ENCODE measurements around the gene ATP2B3.
A peak's percentile ranks its signal among the peaks of the same experiment; 100 is the strongest.

Gene ATP2B3

DNA sequence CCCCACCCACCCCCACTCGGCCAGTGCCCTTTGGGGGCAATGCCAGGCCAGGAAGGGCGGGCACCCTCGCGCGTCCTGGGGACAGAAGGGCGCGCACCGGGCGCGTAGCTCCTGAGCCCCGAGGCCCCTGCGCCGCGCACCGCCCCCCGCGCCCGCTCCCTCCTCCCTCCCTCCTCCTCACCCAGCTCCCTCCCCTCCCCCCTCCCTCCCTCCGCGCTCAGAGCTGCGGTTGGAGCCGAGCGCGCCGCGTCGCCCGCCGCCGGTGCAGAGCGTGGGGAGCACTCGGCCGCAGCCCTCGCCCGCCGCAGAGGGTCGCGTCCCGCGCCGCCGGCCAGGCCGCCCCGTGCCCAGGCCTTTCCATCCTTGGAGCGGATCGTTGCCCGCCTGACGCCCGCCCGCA, at the start of gene ATP2B3:
Gene ATP2B3 (plus strand): TSS at position 220 of the 400 bp plus-strand sequence. CDS start 18,606 bp downstream, outside the sequence.
- Histone ChIP-seq H3K9ac (ENCODE audit: insufficient read length) (peak within 1 kb of the TSS; percentile 32), H3K9me3 (ENCODE audit: low read depth, low read length) (no peaks in the 10 kb centered on the region), H3K4me3 (peak within 1 kb of the TSS; percentile 76), H3K27ac (no peak within 1 kb of the TSS), H3K36me3 (ENCODE audit: insufficient read depth, low read length) (no peaks in the 10 kb centered on the region)
- DNase-seq (ENCODE audit: low read depth, low spot score): no peak
- TF ChIP-seq POLR2AphosphoS5 (IDR thresholded peaks at IDR 0.05; ENCODE audit: borderline replicate concordance, low read depth, low read length) (no peak), FOXP2 (optimal IDR thresholded peaks at IDR 0.05; ENCODE audit: control extremely low read depth, extremely low read length, insufficient read depth) (no peak), EZH2 (IDR thresholded peaks at IDR 0.05) (no peak)

DNA sequence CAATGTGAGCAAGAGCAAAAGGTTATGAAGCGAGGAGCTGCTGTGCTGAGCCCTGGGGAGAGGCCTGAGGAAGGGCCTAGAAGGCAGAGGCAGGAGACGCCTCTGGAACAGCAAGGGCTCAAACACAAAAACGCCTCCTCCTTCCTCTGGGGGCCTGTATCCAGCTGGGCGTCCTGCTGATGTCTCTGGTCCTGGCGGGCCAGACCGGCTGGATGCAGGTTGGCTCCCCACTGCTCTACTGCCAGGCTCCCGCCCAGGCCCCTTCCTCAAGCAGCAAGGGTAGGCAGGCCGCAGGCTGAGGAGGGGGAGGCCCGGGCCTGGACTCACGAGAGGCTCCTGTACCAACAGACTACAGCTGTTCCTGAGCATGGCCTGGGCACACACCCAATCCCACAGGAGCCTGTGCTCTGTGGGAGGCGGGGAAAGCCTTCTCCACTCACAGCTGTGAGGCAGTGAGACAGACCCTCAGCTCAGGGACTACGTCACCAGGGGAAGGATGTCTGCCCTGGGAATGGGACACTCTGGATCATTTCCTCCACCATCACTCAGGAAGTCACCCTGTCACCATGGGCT, 49.3 kb upstream of the ATP2B3 start:
- TF ChIP-seq FOXP2 (optimal IDR thresholded peaks at IDR 0.05; ENCODE audit: control extremely low read depth, extremely low read length, insufficient read depth): no peak
- TF ChIP-seq EZH2 (IDR thresholded peaks at IDR 0.05): no peak
- no peak for TF ChIP-seq POLR2AphosphoS5 (IDR thresholded peaks at IDR 0.05; ENCODE audit: borderline replicate concordance, low read depth, low read length)
- Histone ChIP-seq H3K27ac (no peak overlapping the region), H3K4me3 (no peak overlapping the region), H3K36me3 (ENCODE audit: insufficient read depth, low read length) (no peaks in the 10 kb centered on the region; the same call in 1 of the 2 replicates), H3K9ac (ENCODE audit: insufficient read length) (no peak overlapping the region), H3K9me3 (ENCODE audit: low read depth, low read length) (no peaks in the 10 kb centered on the region)
- no peak for DNase-seq (ENCODE audit: low read depth, low spot score)

DNA sequence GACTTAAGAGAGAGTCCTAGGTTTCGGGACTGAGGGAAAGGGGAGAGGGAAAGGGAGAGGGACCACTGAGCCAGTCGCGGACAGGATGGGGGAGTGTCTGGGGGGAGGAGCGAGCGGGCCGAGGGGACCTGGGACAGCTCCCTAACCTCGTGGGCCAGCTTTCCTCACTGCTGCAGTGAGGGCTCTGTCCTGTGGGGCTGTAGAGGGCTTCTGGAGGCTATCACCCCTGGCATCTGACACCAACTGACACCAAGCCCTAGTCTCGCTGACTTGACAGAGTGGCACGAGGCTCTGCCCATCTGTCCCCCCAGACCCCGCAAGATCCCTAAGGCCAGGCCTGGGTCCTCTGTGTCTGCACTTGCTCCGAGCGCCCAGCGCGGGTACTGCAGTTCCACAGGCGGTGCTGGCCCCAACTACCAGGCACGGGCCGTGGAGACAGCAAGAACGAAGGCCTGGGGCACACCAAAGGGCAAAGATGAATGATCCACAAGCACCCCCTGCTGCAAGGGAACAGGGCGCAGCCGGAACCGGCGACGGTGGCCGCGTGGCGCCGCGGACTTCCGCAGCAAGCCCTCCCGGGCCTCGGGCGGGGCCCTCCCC, 47.5 kb upstream of the ATP2B3 start:
- Histone ChIP-seq H3K9me3 (ENCODE audit: low read depth, low read length) (no peaks in the 10 kb centered on the region), H3K36me3 (ENCODE audit: insufficient read depth, low read length) (no peaks in the 10 kb centered on the region; the same call in 1 of the 2 replicates), H3K4me3 (peak overlapping the region; percentile 77), H3K9ac (ENCODE audit: insufficient read length) (peak overlapping the region; percentile 58), H3K27ac (no peak overlapping the region)
- no peak for DNase-seq (ENCODE audit: low read depth, low spot score)
- no peak for TF ChIP-seq FOXP2 (optimal IDR thresholded peaks at IDR 0.05; ENCODE audit: control extremely low read depth, extremely low read length, insufficient read depth)
- TF ChIP-seq POLR2AphosphoS5 (IDR thresholded peaks at IDR 0.05; ENCODE audit: borderline replicate concordance, low read depth, low read length): 0 out of 2 replicates have a peak, but pooled peaks have one; percentile 8

DNA sequence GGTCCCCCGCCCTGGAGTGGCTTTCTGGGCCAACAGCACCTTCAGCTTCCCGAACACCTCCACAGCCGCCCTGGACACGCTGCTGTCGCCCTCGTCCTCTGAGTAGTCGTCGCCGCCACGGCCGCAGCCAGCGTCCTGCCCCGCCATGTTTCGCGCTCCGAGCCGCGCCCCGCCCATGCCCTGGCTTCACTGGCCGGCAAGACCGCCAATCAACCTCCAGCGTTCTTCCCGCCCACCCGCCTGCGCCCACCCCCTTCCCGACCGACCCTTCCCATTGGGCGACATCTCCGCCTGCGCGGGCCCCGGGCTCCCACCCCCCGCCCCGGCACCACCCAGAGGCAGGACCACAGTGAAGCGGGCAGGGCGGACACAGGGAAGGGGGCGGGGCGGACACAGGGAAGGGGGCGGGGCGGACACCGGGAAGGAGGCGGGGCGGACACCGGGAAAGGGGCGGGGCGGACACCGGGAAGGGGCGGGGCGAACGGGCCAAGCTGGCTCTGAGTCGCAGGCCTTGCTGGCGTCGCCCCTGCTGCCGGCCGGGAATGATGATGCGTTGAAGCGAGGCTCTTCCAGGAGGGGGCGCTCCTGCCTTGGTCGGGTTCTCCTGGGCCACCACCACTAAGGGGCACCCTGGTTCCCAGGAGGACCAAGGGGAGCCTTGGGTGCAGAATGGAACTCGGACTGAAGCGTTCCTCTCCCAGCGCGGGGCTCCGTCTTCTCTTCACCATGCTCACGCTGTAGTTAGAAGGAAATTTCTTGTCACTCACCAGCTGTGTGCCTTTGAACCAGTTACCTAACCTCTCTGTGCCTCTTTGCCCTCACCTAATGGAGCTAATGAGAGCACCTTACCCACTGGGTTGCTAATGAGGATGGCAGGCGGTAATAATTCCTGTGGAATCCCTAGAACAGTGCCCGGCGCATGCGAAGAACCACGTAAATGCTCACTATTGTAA, 46.8 kb upstream of the ATP2B3 start, which contains the start of gene HAUS7:
Gene HAUS7 (minus strand): TSS at position 166 of the 953 bp plus-strand sequence. CDS start 19 bp downstream, at position 147.
- Histone ChIP-seq H3K4me3 (peak within 1 kb of the TSS; percentile 77), H3K36me3 (ENCODE audit: insufficient read depth, low read length) (no peaks in the 10 kb centered on the region; the same call in 1 of the 2 replicates), H3K27ac (peak within 1 kb of the TSS; percentile 91), H3K9ac (ENCODE audit: insufficient read length) (peak within 1 kb of the TSS; percentile 58), H3K9me3 (ENCODE audit: low read depth, low read length) (no peaks in the 10 kb centered on the region)
- peak; percentile 48 for DNase-seq (ENCODE audit: low read depth, low spot score)
- no peak for TF ChIP-seq FOXP2 (optimal IDR thresholded peaks at IDR 0.05; ENCODE audit: control extremely low read depth, extremely low read length, insufficient read depth)
- peak; percentile 22; the same call in 1 of the 2 replicates for TF ChIP-seq POLR2AphosphoS5 (IDR thresholded peaks at IDR 0.05; ENCODE audit: borderline replicate concordance, low read depth, low read length)

DNA sequence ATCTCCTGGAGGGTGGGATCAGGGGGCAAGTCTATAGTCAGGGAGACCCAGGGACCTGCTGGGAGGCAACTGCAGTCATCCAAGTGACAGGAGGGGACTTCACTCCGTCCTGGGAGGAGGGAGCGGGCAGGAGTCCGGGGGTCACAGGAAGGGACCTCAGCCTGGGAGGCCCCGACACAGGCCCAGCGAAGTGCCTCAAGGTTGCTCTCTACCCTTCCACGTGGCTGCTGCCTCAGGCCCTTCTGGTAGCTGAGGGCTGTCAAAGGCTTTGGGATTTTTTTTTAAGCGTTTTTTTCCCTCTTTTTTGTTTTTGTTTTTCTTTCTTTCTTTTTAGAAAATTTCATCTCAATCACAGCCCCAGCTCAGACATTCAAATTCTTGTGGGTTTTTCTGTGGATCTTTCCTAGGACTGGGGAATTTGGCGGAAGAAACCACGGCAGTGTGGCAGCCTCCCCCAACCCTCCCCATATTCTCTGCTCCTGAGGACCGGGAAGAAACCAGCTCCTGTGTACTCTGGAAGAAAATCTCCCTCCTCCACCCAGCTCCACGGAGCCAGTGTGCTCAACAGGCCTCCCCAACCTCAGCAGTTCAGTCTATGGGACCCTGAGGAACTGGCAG, 45.7 kb upstream of the ATP2B3 start:
- Histone ChIP-seq H3K4me3 (no peak overlapping the region), H3K27ac (peak overlapping the region; percentile 91), H3K9me3 (ENCODE audit: low read depth, low read length) (no peaks in the 10 kb centered on the region), H3K36me3 (ENCODE audit: insufficient read depth, low read length) (no peaks in the 10 kb centered on the region), H3K9ac (ENCODE audit: insufficient read length) (peak overlapping the region; percentile 37)
- no peak for TF ChIP-seq POLR2AphosphoS5 (IDR thresholded peaks at IDR 0.05; ENCODE audit: borderline replicate concordance, low read depth, low read length)
- no peak for TF ChIP-seq FOXP2 (optimal IDR thresholded peaks at IDR 0.05; ENCODE audit: control extremely low read depth, extremely low read length, insufficient read depth)
- no peak for TF ChIP-seq EZH2 (IDR thresholded peaks at IDR 0.05)
- no peak for DNase-seq (ENCODE audit: low read depth, low spot score)

DNA sequence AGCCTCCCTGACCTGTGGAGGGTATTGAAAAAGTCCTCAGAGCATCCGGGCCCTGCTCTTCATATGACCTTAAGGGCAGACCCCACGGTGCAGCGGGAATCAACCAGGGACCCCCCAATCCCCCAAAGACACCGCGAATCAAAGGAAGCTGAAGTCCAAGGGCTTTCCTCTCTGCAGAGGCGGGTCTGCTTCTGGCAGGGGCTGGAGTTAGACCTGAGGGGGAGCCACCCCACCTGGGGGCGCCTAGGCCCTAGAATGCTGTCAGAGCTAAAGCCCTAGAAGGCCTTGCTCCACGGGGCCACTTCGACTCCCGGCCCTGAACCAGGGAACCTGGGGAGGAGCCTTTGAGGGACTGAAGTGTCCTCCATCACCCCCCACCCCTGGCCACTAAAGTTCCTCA, 44.3 kb upstream of the ATP2B3 start:
- H3K9me3 ChIP-seq (ENCODE audit: low read depth, low read length): no peaks in the 10 kb centered on the region
- H3K36me3 ChIP-seq (ENCODE audit: insufficient read depth, low read length): no peaks in the 10 kb centered on the region
- H3K27ac ChIP-seq: no peak overlapping the region
- TF ChIP-seq FOXP2 (optimal IDR thresholded peaks at IDR 0.05; ENCODE audit: control extremely low read depth, extremely low read length, insufficient read depth) (no peak), EZH2 (IDR thresholded peaks at IDR 0.05) (no peak), POLR2AphosphoS5 (IDR thresholded peaks at IDR 0.05; ENCODE audit: borderline replicate concordance, low read depth, low read length) (no peak)
- H3K4me3 ChIP-seq: no peak overlapping the region
- no peak for DNase-seq (ENCODE audit: low read depth, low spot score)
- H3K9ac ChIP-seq (ENCODE audit: insufficient read length): no peak overlapping the region

DNA sequence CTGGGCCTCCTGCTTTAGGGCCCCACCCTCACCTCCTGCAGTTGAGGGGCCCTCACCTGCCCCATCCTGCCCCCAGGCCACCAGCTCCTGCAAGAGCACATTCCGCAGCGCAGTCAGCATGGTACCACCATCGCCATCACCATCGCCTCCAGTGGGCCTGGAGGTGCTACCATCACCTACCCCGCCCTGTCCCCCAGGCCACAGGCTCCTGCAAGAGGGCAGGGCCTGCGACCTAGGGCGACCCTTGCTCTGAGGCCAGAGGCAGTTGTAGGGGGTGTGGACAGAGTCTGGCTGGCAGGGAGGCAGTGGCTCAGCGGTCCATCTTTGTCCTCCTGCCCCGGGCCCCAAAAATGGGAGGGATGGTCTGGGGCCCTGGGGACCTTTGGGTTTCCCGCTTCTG, 43.2 kb upstream of the ATP2B3 start:
- Histone ChIP-seq H3K36me3 (ENCODE audit: insufficient read depth, low read length) (no peaks in the 10 kb centered on the region), H3K27ac (no peak overlapping the region), H3K9ac (ENCODE audit: insufficient read length) (no peak overlapping the region), H3K9me3 (ENCODE audit: low read depth, low read length) (no peaks in the 10 kb centered on the region), H3K4me3 (no peak overlapping the region)
- TF ChIP-seq FOXP2 (optimal IDR thresholded peaks at IDR 0.05; ENCODE audit: control extremely low read depth, extremely low read length, insufficient read depth) (no peak), EZH2 (IDR thresholded peaks at IDR 0.05) (no peak), POLR2AphosphoS5 (IDR thresholded peaks at IDR 0.05; ENCODE audit: borderline replicate concordance, low read depth, low read length) (no peak)
- DNase-seq (ENCODE audit: low read depth, low spot score): no peak

Data from SK-N-MC (cell line).